ENCODE data around the gene VWA1. TPM values are rescaled to one million over a fixed set of nuclear protein-coding genes. Genes with fewer than 3 reads are reported as not detected.
"Not testable (repeated sequence)": the region's sequence is repeated elsewhere in the genome, so short reads cannot be mapped to it uniquely, and the experiment has no call there.

Gene VWA1
- total RNA-seq, 1 experiment from 2014 or later = 0.54 TPM

DNA sequence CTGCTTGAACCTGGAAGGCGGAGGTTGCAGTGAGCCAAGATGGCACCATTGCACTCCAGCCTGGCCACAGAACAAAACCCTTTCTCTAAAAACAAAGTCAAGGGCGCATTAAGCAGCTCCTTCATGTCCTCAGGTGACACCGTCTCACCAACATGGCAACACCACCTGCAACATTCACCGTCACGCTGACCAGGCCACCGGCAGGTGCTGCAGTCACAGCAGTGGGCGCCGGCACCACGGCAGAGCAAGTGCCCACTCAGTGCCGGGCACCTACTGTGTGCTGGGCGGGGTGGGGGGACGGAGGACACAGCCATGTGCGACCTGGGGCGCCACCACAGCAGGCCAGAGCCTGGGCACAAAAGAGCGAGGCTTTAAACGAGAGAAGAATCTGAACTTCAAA is 48.2 kb downstream of the VWA1 start:
- no peak for TF ChIP-seq CTCF (IDR thresholded peaks at IDR 0.05; ENCODE audit: unreplicated experiment)
- no peak for DNase-seq (ENCODE audit: unreplicated experiment)
- intact Hi-C loops (cut with micrococcal nuclease) = no loop called here
- no peak overlapping the region for H3K4me3 Mint-ChIP-seq (ENCODE audit: unreplicated experiment)
- H3K4me1 Mint-ChIP-seq (ENCODE audit: insufficient read depth, unreplicated experiment) = peaks cover 6% of the 10 kb centered on the region
- H3K27me3 Mint-ChIP-seq (ENCODE audit: insufficient read depth, unreplicated experiment) = no peaks in the 10 kb centered on the region
- H3K36me3 Mint-ChIP-seq (ENCODE audit: insufficient read depth, unreplicated experiment) = peaks cover 43% of the 10 kb centered on the region
- CTCF ChIA-PET = interaction anchor here (1.0 kb wide), 1 partner anchor 21 kb away, joined by 4 read pairs; no protein-coding TSS in a partner anchor
- POLR2A ChIA-PET = interaction anchor here (0.9 kb wide), 1 partner anchor 8 kb away, joined by 4 read pairs; no protein-coding TSS in a partner anchor
- H3K27ac Mint-ChIP-seq (ENCODE audit: low read depth, unreplicated experiment) = no peak overlapping the region
- no peaks in the 10 kb centered on the region for H3K9me3 Mint-ChIP-seq (ENCODE audit: unreplicated experiment)
- BruUV-seq (replicated peaks) = no TSS peak

DNA sequence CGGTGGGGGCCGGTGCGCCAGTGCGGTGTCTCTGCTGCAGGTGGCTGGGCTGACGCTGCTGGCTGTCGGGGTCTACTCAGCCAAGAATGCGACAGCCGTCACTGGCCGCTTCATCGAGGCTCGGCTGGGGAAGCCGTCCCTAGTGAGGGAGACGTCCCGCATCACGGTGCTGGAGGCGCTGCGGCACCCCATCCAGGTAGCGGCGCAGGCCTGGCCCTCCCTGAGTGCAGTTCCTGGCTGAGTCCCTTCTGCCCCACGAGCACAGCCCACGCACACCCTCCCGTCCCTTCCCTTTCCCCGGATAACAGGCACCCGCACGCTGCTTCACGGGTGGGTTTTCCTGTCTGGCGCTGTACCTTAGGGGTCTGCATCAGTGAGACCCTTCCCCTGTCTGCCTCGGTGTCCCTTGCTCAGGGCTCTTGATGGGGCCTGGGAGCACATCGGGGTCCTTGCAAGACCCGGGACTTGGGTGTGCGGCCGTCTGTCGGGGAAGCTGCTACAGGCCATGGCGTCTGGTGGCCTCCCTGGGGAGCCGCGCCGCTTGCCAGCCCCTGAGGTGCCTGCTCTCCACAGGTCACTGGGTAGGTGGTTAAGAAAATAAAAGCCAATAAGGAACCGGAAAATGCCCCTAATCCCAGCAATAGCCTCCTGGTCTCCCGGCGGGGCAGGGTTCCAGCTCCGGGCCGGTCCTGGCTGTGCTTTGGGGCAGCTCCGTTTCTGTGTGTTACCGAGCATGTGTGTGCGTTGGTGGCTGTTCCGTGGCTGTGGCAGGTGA is 49.7 kb downstream of the VWA1 start:
- intact Hi-C loops (cut with micrococcal nuclease); H3K27me3 Mint-ChIP-seq (ENCODE audit: insufficient read depth, unreplicated experiment); POLR2A ChIA-PET; DNase-seq (ENCODE audit: unreplicated experiment); H3K9me3 Mint-ChIP-seq (ENCODE audit: unreplicated experiment); BruUV-seq (replicated peaks); H3K27ac Mint-ChIP-seq (ENCODE audit: low read depth, unreplicated experiment); H3K4me3 Mint-ChIP-seq (ENCODE audit: unreplicated experiment); H3K4me1 Mint-ChIP-seq (ENCODE audit: insufficient read depth, unreplicated experiment): not testable (repeated sequence)
- H3K36me3 Mint-ChIP-seq (ENCODE audit: insufficient read depth, unreplicated experiment) = peaks cover 45% of the 10 kb centered on the region
- CTCF ChIA-PET = interaction anchor here (0.6 kb wide), 1 partner anchor 20 kb away, joined by 3 read pairs; no protein-coding TSS in a partner anchor

DNA sequence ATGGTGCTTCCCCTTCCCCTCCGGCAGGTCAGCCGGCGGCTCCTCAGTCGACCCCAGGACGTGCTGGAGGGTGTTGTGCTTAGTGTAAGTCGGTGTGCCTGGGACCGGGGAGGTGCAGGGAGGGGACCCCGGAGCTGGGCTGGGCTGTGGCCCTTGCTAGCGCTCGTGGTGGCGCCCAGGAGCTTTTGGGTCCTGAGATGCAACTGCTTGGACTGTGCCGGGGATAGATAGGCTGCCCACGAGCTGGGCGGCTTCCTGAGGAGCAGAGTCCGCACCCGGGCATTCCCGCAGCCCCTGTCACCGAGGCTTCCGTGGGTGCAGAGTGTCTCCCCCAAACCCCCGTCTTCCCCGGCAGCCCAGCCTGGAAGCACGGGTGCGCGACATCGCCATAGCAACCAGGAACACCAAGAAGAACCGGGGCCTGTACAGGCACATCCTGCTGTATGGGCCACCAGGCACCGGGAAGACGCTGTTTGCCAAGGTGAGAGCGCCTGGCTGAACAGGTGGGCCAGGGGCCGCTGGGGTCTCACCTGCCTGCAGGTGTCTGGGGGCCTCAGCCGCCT is 50.3 kb downstream of the VWA1 start:
- H3K9me3 Mint-ChIP-seq (ENCODE audit: unreplicated experiment); intact Hi-C loops (cut with micrococcal nuclease); H3K27me3 Mint-ChIP-seq (ENCODE audit: insufficient read depth, unreplicated experiment); H3K27ac Mint-ChIP-seq (ENCODE audit: low read depth, unreplicated experiment); POLR2A ChIA-PET; H3K4me1 Mint-ChIP-seq (ENCODE audit: insufficient read depth, unreplicated experiment); BruUV-seq (replicated peaks); CTCF ChIA-PET; DNase-seq (ENCODE audit: unreplicated experiment); H3K4me3 Mint-ChIP-seq (ENCODE audit: unreplicated experiment): not testable (repeated sequence)
- peaks cover 46% of the 10 kb centered on the region for H3K36me3 Mint-ChIP-seq (ENCODE audit: insufficient read depth, unreplicated experiment)

DNA sequence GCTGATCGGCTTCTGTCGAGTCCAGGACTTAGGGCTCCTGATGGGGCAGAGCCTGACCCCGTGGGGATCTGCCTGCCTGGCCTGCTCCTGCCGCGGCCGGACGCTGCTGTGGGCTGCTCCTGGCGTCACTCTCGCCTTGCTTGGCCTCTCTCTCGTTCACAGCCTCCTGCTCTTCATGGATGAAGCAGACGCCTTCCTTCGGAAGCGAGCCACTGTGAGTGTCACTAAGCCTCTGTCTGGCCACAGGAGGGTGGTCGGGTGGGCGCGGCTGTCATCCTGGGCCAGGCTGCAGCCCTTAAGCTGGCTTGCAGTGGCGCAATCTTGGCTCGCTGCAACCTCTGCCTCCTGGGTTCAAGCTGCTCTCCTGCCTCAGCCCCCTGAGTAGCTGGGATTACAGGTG is 52.2 kb downstream of the VWA1 start:
- Mint-ChIP-seq H3K4me1 (ENCODE audit: insufficient read depth, unreplicated experiment) (no peaks in the 10 kb centered on the region), H3K27ac (ENCODE audit: low read depth, unreplicated experiment) (no peak overlapping the region), H3K36me3 (ENCODE audit: insufficient read depth, unreplicated experiment) (peaks cover 56% of the 10 kb centered on the region), H3K27me3 (ENCODE audit: insufficient read depth, unreplicated experiment) (no peaks in the 10 kb centered on the region), H3K9me3 (ENCODE audit: unreplicated experiment) (no peaks in the 10 kb centered on the region), H3K4me3 (ENCODE audit: unreplicated experiment) (no peak overlapping the region)
- CTCF ChIA-PET = interaction anchor here (1.5 kb wide), 1 partner anchor 17 kb away, joined by 4 read pairs; no protein-coding TSS in a partner anchor
- DNase-seq (ENCODE audit: unreplicated experiment) = no peak
- no TSS peak for BruUV-seq (replicated peaks)
- no peak for TF ChIP-seq CTCF (IDR thresholded peaks at IDR 0.05; ENCODE audit: unreplicated experiment)
- intact Hi-C loops (cut with micrococcal nuclease) = no loop called here
- POLR2A ChIA-PET = no interaction called here

DNA sequence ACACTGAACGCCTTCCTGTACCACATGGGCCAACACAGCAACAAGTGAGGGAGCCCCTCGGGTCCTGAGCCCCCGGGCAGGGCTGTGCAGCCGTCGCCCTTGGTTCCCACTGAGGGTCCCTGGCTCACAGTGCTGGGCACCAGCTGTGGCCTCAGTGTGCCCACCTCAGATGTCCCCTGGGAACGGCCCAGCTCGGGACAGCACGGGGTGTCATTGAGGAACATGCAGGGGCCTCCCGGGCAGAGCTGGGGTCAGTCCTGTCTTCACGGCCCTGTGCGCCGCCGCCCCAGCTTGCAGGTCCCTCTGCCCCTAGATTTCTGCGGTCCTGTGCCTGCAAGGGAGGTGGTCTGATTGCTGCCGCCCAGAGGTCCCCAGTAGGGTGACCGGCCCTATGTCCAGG is 53.7 kb downstream of the VWA1 start:
- H3K27ac Mint-ChIP-seq (ENCODE audit: low read depth, unreplicated experiment) = no peak overlapping the region
- DNase-seq (ENCODE audit: unreplicated experiment) = no peak
- no peaks in the 10 kb centered on the region for H3K4me1 Mint-ChIP-seq (ENCODE audit: insufficient read depth, unreplicated experiment)
- intact Hi-C loops (cut with micrococcal nuclease) = no loop called here
- no peak for TF ChIP-seq CTCF (IDR thresholded peaks at IDR 0.05; ENCODE audit: unreplicated experiment)
- H3K27me3 Mint-ChIP-seq (ENCODE audit: insufficient read depth, unreplicated experiment) = no peaks in the 10 kb centered on the region
- ChIA-PET POLR2A (no interaction called here), CTCF (no interaction called here)
- BruUV-seq (replicated peaks) = no TSS peak
- H3K36me3 Mint-ChIP-seq (ENCODE audit: insufficient read depth, unreplicated experiment) = peaks cover 49% of the 10 kb centered on the region
- H3K4me3 Mint-ChIP-seq (ENCODE audit: unreplicated experiment) = no peak overlapping the region
- no peaks in the 10 kb centered on the region for H3K9me3 Mint-ChIP-seq (ENCODE audit: unreplicated experiment)

Data from MCF 10A (cell line).